ENCODE measurements around the gene CACNA1C. TPM values are rescaled to one million over a fixed set of nuclear protein-coding genes. Genes with fewer than 3 reads are reported as not detected.

The CACNA1C gene
- total RNA-seq, 4 donors from 2014 or later = 1.4 to 3.7 (median 2.2) TPM

- no peak for DNase-seq (ENCODE audit: low spot score in 2 of 2)
- no peak for TF ChIP-seq EP300 (IDR thresholded peaks at IDR 0.05)
- TF ChIP-seq CTCF (IDR thresholded peaks at IDR 0.05) = no peak
- TF ChIP-seq POLR2AphosphoS5 (IDR thresholded peaks at IDR 0.05) = no peak
- 81% methylated on average over 2 of the region's 2 CpGs for WGBS
- no peaks in the 10 kb centered on the region for H3K4me1 ChIP-seq
- H3K36me3 ChIP-seq = peaks cover under 1% of the 10 kb centered on the region
- H3K27ac ChIP-seq = no peak overlapping the region
- H3K9me3 ChIP-seq = no peaks in the 10 kb centered on the region
- no peak overlapping the region for H3K4me3 ChIP-seq
- H3K27me3 ChIP-seq = no peaks in the 10 kb centered on the region
Observed at GRCh38 chr12:2662524-2662923, 609.7 kb downstream of the CACNA1C start.

GRCh38 chr12:2664721-2665577 is 612.2 kb downstream of the CACNA1C start:
- Histone ChIP-seq H3K9me3 (no peaks in the 10 kb centered on the region), H3K27ac (no peak overlapping the region), H3K27me3 (no peaks in the 10 kb centered on the region), H3K4me1 (no peaks in the 10 kb centered on the region), H3K4me3 (no peak overlapping the region), H3K36me3 (peaks cover 7% of the 10 kb centered on the region)
- peak in 1 of 2 donors; percentile 50 for DNase-seq (ENCODE audit: low spot score in 2 of 2)
- no peak for TF ChIP-seq EP300 (IDR thresholded peaks at IDR 0.05)
- TF ChIP-seq CTCF (IDR thresholded peaks at IDR 0.05) = no peak
- TF ChIP-seq POLR2A (IDR thresholded peaks at IDR 0.05) = no peak
- TF ChIP-seq POLR2AphosphoS5 (IDR thresholded peaks at IDR 0.05) = no peak
- 87% methylated on average over 6 of the region's 7 CpGs for WGBS

GRCh38 chr12:2666411-2666810 is 613.6 kb downstream of the CACNA1C start:
- H3K9me3 ChIP-seq = no peaks in the 10 kb centered on the region
- DNase-seq (ENCODE audit: low spot score in 2 of 2) = peak in 1 of 2 donors; percentile 3
- WGBS = 86% methylated on average over 11 of the region's 11 CpGs
- no peaks in the 10 kb centered on the region for H3K27me3 ChIP-seq
- H3K27ac ChIP-seq = no peak overlapping the region
- H3K4me3 ChIP-seq = no peak overlapping the region
- no peak for TF ChIP-seq POLR2A (IDR thresholded peaks at IDR 0.05)
- TF ChIP-seq CTCF (IDR thresholded peaks at IDR 0.05) = no peak
- no peak for TF ChIP-seq EP300 (IDR thresholded peaks at IDR 0.05)
- TF ChIP-seq POLR2AphosphoS5 (IDR thresholded peaks at IDR 0.05) = no peak
- H3K36me3 ChIP-seq = peaks cover 7% of the 10 kb centered on the region
- no peaks in the 10 kb centered on the region for H3K4me1 ChIP-seq

GRCh38 chr12:2666846-2667245 is 614.1 kb downstream of the CACNA1C start:
- H3K4me3 ChIP-seq = no peak overlapping the region
- no peaks in the 10 kb centered on the region for H3K9me3 ChIP-seq
- no peak overlapping the region for H3K27ac ChIP-seq
- H3K27me3 ChIP-seq = no peaks in the 10 kb centered on the region
- peaks cover 7% of the 10 kb centered on the region for H3K36me3 ChIP-seq
- no peaks in the 10 kb centered on the region for H3K4me1 ChIP-seq
- TF ChIP-seq EP300 (IDR thresholded peaks at IDR 0.05) = no peak
- no peak for TF ChIP-seq POLR2AphosphoS5 (IDR thresholded peaks at IDR 0.05)
- TF ChIP-seq POLR2A (IDR thresholded peaks at IDR 0.05) = no peak
- TF ChIP-seq CTCF (IDR thresholded peaks at IDR 0.05) = no peak
- 96% methylated on average over 3 of the region's 3 CpGs for WGBS
- peak in 1 of 2 donors; percentile 23 for DNase-seq (ENCODE audit: low spot score in 2 of 2)

GRCh38 chr12:2667716-2668440 is 615.1 kb downstream of the CACNA1C start:
- WGBS = 88% methylated on average over 17 of the region's 17 CpGs
- no peaks in the 10 kb centered on the region for H3K9me3 ChIP-seq
- peak in 1 of 2 donors; percentile 59 for DNase-seq (ENCODE audit: low spot score in 2 of 2)
- no peak overlapping the region for H3K4me3 ChIP-seq
- H3K27me3 ChIP-seq = no peaks in the 10 kb centered on the region
- TF ChIP-seq EP300 (IDR thresholded peaks at IDR 0.05) (no peak), CTCF (IDR thresholded peaks at IDR 0.05) (no peak), POLR2AphosphoS5 (IDR thresholded peaks at IDR 0.05) (no peak), POLR2A (IDR thresholded peaks at IDR 0.05) (no peak)
- peaks cover 7% of the 10 kb centered on the region for H3K36me3 ChIP-seq
- no peaks in the 10 kb centered on the region for H3K4me1 ChIP-seq
- H3K27ac ChIP-seq = no peak overlapping the region

All from suprapubic skin (tissue), 4 donors.